Measurements from ENCODE around the gene FNDC10. TPM values are rescaled to one million over a fixed set of nuclear protein-coding genes. Genes with fewer than 3 reads are reported as not detected.

FNDC10 gene
- total and polyA plus RNA-seq, 7 donors, result 0.15 to 0.96 (median 0.63) TPM; not detected in 1

GRCh38 chr1:1606232-1606631 is 6.3 kb upstream of the FNDC10 start:
- WGBS, 3 donors, result 80 to 91% (median 84%) methylated on average over 10 to 13 of the region's 13 CpGs
- DNase-seq (no peak), ATAC-seq (no peak)
- no peak overlapping the region for H3K27ac ChIP-seq
- H3K4me1 ChIP-seq, result no peaks in the 10 kb centered on the region
- no peak for TF ChIP-seq CTCF (IDR thresholded peaks at IDR 0.05)
- H3K9me3 ChIP-seq, result no peaks in the 10 kb centered on the region
- H3K27me3 ChIP-seq (ENCODE audit: insufficient read depth in 3 of 3, low read length in 2 of 3), result peaks cover 0 to 36% (median 9%) of the 10 kb centered on the region in 3 donors
- H3K36me3 ChIP-seq (ENCODE audit: insufficient read depth in 1 of 2, low read depth in 1 of 2), result no peaks in the 10 kb centered on the region
- intact Hi-C loops (cut with DNase I), result no loop called here
- H3K4me3 ChIP-seq, result no peak overlapping the region

GRCh38 chr1:1605724-1606123 is 5.8 kb upstream of the FNDC10 start:
- no peak for TF ChIP-seq CTCF (IDR thresholded peaks at IDR 0.05)
- DNase-seq, result no peak
- Histone ChIP-seq H3K9me3 (no peaks in the 10 kb centered on the region), H3K27ac (no peak overlapping the region), H3K4me3 (no peak overlapping the region), H3K27me3 (ENCODE audit: insufficient read depth in 3 of 3, low read length in 2 of 3) (peaks cover 0 to 41% (median 13%) of the 10 kb centered on the region in 3 donors), H3K36me3 (ENCODE audit: insufficient read depth in 1 of 2, low read depth in 1 of 2) (no peaks in the 10 kb centered on the region), H3K4me1 (peaks cover under 1% of the 10 kb centered on the region)
- 86 to 93% (median 89%) methylated on average over 15 to 17 of the region's 17 CpGs for WGBS, 3 donors
- intact Hi-C loops (cut with DNase I), result no loop called here
- no peak for ATAC-seq

GRCh38 chr1:1605034-1605591 is 5.2 kb upstream of the FNDC10 start:
- no peak for DNase-seq
- intact Hi-C loops (cut with DNase I), result no loop called here

GRCh38 chr1:1604374-1605033 is 4.6 kb upstream of the FNDC10 start:
- no peak overlapping the region for H3K27ac ChIP-seq

More at GRCh38 chr1:1605034-1605591, 5.2 kb upstream of the FNDC10 start:
- Histone ChIP-seq H3K27me3 (ENCODE audit: insufficient read depth in 3 of 3, low read length in 2 of 3) (peaks cover 0 to 47% (median 19%) of the 10 kb centered on the region in 3 donors), H3K9me3 (no peaks in the 10 kb centered on the region), H3K4me1 (peaks cover 6% of the 10 kb centered on the region), H3K4me3 (no peak overlapping the region), H3K36me3 (ENCODE audit: insufficient read depth in 1 of 2, low read depth in 1 of 2) (no peaks in the 10 kb centered on the region), H3K27ac (no peak overlapping the region)
- TF ChIP-seq CTCF (IDR thresholded peaks at IDR 0.05), result no peak
- 63 to 70% (median 66%) methylated on average over 14 of the region's 14 CpGs for WGBS, 3 donors
- ATAC-seq, result no peak

More at GRCh38 chr1:1604374-1605033, 4.6 kb upstream of the FNDC10 start:
- Histone ChIP-seq H3K9me3 (no peaks in the 10 kb centered on the region), H3K27me3 (ENCODE audit: insufficient read depth in 3 of 3, low read length in 2 of 3) (peaks cover 0 to 49% (median 20%) of the 10 kb centered on the region in 3 donors), H3K36me3 (ENCODE audit: insufficient read depth in 1 of 2, low read depth in 1 of 2) (no peaks in the 10 kb centered on the region), H3K4me3 (no peak overlapping the region), H3K4me1 (peaks cover 6% of the 10 kb centered on the region)
- intact Hi-C loops (cut with DNase I), result no loop called here
- no peak for ATAC-seq
- TF ChIP-seq CTCF (IDR thresholded peaks at IDR 0.05), result no peak
- WGBS, 3 donors, result 75 to 78% (median 76%) methylated on average over 15 of the region's 15 CpGs
- DNase-seq, result no peak

All from psoas muscle (tissue), 8 donors.